ENCODE results near the gene FASN.

The FASN gene

DNA sequence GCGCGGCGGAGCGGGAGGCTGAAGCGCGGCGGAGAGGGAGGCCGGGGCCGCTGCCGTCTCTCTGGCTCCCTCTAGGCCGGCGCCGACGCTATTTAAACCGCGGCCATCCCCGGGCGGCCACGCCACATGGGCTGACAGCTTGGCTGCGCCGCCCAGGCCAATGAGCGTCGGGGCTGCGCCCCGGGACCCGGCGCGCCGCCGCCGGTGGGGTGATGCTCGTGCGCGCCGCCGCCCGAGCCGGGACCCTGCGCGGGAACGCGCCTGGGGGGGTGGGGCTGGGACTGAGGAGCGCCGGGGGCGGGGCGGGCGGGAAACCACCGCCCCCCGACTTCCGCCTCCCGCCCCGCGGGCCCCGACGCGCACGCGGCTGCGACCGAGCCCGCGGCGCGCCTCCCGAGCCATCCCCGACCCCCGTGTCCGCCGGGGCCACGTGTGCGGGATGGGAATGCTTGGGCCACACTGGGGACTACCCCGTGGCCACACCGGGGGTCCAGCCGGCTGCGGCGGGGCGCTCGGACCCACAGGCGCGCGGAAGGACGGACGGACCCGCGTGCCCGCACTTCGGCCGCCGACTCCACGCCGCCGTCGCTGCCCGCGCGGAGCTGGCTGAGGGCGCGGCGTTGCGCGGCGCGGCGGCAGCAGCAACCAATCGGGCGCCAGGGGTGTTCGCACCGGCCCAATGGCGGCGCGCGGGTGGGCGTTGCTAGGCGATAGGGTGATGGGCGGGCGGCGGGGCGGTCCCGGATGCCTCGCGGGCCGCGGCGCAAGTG, at the start of gene FASN:
TSS of gene FASN (minus strand) at position 68 of the 770 bp plus-strand sequence. CDS start 1,791 bp downstream, outside the sequence.
- TF ChIP-seq, protein P1, sequence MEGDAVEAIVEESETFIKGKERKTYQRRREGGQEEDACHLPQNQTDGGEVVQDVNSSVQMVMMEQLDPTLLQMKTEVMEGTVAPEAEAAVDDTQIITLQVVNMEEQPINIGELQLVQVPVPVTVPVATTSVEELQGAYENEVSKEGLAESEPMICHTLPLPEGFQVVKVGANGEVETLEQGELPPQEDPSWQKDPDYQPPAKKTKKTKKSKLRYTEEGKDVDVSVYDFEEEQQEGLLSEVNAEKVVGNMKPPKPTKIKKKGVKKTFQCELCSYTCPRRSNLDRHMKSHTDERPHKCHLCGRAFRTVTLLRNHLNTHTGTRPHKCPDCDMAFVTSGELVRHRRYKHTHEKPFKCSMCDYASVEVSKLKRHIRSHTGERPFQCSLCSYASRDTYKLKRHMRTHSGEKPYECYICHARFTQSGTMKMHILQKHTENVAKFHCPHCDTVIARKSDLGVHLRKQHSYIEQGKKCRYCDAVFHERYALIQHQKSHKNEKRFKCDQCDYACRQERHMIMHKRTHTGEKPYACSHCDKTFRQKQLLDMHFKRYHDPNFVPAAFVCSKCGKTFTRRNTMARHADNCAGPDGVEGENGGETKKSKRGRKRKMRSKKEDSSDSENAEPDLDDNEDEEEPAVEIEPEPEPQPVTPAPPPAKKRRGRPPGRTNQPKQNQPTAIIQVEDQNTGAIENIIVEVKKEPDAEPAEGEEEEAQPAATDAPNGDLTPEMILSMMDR (IDR thresholded peaks at IDR 0.05), result peak; percentile 39

DNA sequence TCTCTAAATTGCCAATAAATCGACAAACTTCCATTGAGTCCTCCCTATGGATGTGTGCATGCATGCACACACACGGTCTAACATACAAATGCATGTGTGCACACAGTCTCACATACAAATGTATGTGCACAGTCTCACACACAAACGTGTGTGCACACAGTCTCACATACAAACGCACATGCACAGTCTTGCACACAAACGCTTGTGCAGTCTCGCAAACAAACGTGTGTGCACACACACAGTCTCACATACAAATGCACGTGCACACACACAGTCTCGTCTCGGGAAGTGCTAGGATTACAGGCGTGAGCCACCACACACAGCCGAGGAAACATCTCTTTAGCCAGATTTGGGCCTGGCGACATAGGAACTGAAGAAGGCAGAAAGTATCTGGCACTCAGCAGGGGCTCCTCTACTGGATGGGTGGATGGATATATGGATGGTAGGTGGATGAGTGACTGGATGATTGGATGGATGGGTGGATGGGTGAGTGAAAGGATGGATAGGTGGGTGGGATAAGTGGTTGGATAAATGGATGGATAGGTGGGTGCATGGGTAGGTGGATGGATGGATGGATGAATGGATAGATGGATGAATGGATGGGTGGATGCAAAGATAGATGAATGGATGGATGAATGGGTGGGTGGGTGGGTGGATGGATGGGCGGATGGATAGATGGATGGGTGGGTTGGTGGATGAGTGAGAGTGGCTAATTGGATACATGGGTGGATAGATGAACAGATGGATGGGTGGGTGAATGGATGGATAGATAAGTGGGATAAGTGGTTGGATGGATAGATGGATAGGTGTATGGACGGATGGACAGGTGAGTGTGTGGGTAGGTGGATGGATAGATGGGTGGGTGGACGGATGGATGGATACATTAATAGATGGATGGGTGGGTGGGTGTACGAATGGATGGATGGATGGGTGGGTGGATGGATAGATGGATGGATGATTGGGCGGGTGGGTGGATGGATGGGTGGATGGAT, 48.9 kb upstream of the FASN start:
- TF ChIP-seq, protein P1 (IDR thresholded peaks at IDR 0.05), result no peak

DNA sequence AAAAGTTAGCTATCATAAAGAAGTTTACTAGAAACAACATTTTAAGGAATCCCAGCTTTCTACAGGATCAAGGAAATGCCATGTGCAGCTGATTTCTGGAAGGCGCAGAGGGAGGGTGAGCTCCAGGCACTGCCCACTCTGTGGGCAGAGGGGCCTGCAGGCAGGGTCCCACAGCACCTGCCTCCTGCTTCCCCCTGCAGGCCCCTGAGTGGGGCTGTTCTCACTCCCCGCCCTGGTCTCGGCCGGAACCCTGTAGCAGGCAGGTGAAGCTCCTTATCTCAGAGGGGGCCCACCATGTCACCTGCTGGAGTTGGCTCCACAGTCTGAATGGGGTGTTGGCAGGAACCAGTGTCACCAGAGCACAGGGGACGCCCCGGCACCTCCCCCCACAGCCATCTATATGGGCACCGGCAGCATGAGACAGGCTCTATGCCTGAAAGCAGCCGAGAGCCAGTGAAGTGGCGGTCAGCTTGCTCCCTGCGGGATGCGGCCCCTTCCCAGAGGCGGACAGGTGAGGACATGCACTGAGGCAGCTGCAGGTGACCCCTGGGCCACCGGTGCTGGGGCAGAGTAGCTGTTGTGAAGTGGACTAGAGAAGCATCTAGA, 47.6 kb upstream of the FASN start:
- TF ChIP-seq, protein P1 (IDR thresholded peaks at IDR 0.05), result no peak

GRCh38 chr17:82143333-82143732, 45.3 kb upstream of the FASN start:
- TF ChIP-seq, protein P1 (IDR thresholded peaks at IDR 0.05), result no peak

- TF ChIP-seq, protein P1 (IDR thresholded peaks at IDR 0.05), result no peak
These were observed 40.5 kb upstream of the FASN start for GRCh38 chr17:82138511-82138992.

DNA sequence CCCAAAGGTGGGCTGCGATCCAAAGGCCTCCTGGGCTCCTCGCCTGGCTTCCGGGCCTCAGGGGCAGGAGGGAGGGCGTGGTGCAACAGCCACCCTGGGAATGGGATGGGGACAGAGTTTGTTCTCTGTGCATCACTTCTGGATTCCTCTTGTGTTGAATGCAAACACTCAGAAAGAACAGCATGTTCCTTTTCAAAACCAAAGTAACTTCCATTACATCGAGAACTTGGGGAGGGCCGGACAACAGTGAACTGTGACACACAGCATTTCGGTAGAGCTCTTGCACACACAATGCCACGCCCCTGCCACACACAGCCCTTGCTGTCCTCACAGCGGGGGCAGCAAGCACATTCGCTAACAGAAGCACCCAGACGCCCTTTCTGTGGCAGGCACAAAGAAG, 36.1 kb upstream of the FASN start:
- TF ChIP-seq, protein P1 (IDR thresholded peaks at IDR 0.05), result no peak

- TF ChIP-seq, protein P1 (IDR thresholded peaks at IDR 0.05), result peak; percentile 14; the same call in 1 of the 2 replicates
These were observed 31.1 kb upstream of the FASN start for GRCh38 chr17:82129095-82129494.
